A549 (cell line): Measurements from ENCODE around the gene PIGU.

Experiments used
- BHLHE40 ChIP-seq: IDR thresholded peaks from 2 replicates; pipeline ENCODE4 v1.6.1; 2012; ENCODE audit warnings: low read depth, low read length, inconsistent platforms
- CEBPB ChIP-seq, 2 experiments: fragments of >200 bp in 1 of 2; sonication (Bioruptor Twin) in 1 of 2; formaldehyde crosslinking in 1 of 2; IDR thresholded peaks; 2 replicates each; pipeline ENCODE4 v1.6.1; 2012 to 2016
- CTCF ChIP-seq: fragments of >200 bp; sonication (Bioruptor Twin); formaldehyde crosslinking; IDR thresholded peaks from 3 replicates; pipeline ENCODE4 v1.5.1; 2016
- HDAC2 ChIP-seq: fragments of 200-600 bp; sonication (generic); IDR thresholded peaks from 2 replicates; pipeline ENCODE4 v1.6.1; 2016
- HEYL ChIP-seq: fragments of 250-450 bp; sonication (Bioruptor Pico); IDR thresholded peaks from 2 replicates; pipeline ENCODE4 v1.8.0; 2021; ENCODE audit warnings: mild to moderate bottlenecking, moderate library complexity
- HOXB5 ChIP-seq: fragments of 250-450 bp; sonication (Bioruptor Pico); IDR thresholded peaks from 2 replicates; pipeline ENCODE4 v1.5.0; 2020; ENCODE audit warnings: mild to moderate bottlenecking, moderate library complexity
- MAFK ChIP-seq: fragments of 450-650 bp; IDR thresholded peaks from 2 replicates; pipeline ENCODE4 v1.6.1; 2014; ENCODE audit not compliant: partially characterized antibody
- POLR2A ChIP-seq: IDR thresholded peaks from 2 replicates; pipeline ENCODE4 v1.6.1; 2012; ENCODE audit warnings: mild to moderate bottlenecking, low read length
- RAD21 ChIP-seq, 2 experiments: fragments of >200 bp in 1 of 2; sonication (Bioruptor Twin) in 1 of 2; formaldehyde crosslinking in 1 of 2; IDR thresholded peaks in 1 of 2; conservative IDR thresholded peaks in 1 of 2; 2 replicates in 1 of 2; 3 replicates in 1 of 2; pipeline ENCODE4 v1.6.1; 2012 to 2018; ENCODE audit warnings: inconsistent platforms in 1 of 2
- SMC3 ChIP-seq: fragments of >200 bp; sonication (Bioruptor Twin); formaldehyde crosslinking; IDR thresholded peaks from 3 replicates; pipeline ENCODE4 v1.6.1; 2018; ENCODE audit warnings: inconsistent platforms
- ZSCAN20 ChIP-seq: fragments of 250-450 bp; sonication (Bioruptor Pico); IDR thresholded peaks from 2 replicates; pipeline ENCODE4 v1.8.0; 2022; ENCODE audit warnings: mild to moderate bottlenecking, moderate library complexity
- TF ChIP-seq, protein P1 (sequence below): IDR thresholded peaks from 2 replicates; pipeline ENCODE4 v1.6.1; 2012

DNA sequence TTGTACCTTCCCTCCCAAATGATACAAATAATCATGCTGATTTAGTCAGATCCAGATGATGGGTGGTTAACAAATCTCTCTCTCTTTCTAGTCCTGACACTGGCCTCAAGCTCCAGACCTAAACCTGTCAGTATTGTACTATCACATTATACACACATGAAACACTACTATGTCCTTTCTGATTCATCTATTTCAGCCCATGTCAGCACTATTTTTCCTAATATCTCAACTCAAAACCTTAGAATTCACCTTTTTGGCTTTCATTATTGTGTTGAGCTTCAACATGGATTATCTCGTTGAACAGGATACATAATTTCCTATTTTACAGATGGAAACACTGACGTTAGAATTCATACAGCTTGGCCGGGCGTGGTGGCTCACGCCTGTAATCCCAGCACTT is 3.5 kb downstream of the PIGU start:
- no peak for TF ChIP-seq HEYL (CRISPR knock-in tag)
- no peak for TF ChIP-seq HDAC2
- TF ChIP-seq CTCF: no peak
- no peak for TF ChIP-seq ZSCAN20 (CRISPR knock-in tag)
- TF ChIP-seq CEBPB (IDR thresholded peaks at IDR 0.05): no peak
- TF ChIP-seq SMC3: no peak
- TF ChIP-seq RAD21 (conservative IDR thresholded peaks at IDR 0.05 in 1 of 2, IDR thresholded peaks at IDR 0.05 in 1 of 2): no peak
- no peak for TF ChIP-seq HOXB5 (CRISPR knock-in tag)
- no peak for TF ChIP-seq POLR2A
- peak; percentile 82 for TF ChIP-seq MAFK
- no peak for TF ChIP-seq BHLHE40
- TF ChIP-seq, protein P1, sequence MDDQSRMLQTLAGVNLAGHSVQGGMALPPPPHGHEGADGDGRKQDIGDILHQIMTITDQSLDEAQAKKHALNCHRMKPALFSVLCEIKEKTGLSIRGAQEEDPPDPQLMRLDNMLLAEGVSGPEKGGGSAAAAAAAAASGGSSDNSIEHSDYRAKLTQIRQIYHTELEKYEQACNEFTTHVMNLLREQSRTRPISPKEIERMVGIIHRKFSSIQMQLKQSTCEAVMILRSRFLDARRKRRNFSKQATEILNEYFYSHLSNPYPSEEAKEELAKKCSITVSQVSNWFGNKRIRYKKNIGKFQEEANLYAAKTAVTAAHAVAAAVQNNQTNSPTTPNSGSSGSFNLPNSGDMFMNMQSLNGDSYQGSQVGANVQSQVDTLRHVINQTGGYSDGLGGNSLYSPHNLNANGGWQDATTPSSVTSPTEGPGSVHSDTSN: no peak
